ENCODE data around the gene LTC4S. TPM values are rescaled to one million over a fixed set of nuclear protein-coding genes. Genes with fewer than 3 reads are reported as not detected.
A peak's percentile ranks its signal among the peaks of the same experiment; 100 is the strongest.

The LTC4S gene
- total RNA-seq, 1 donor from 2014 or later = 2.6 TPM

DNA sequence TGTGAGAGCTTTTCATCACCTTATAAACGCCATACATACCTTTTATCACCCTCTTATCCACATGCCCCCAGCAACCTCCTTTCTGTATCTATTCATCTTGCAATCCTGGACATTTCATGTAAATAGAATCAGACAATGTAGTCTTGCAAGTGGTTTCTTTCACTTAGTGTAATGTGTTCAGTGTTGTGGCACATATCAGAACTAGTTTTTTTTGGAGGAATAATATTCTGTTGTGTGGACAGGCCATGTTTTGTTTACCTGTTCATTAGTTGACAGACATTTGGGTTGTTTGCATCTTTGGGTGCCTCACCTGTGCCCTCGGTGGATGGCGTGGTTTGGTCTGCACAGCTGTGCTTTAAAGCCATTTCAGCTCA is 28.3 kb downstream of the LTC4S start:
- ChIA-PET CTCF (interaction anchor here (0.5 to 1.7 kb wide), 2 partner anchors 20 to 36 kb away, joined by 3 to 6 read pairs; no protein-coding TSS in a partner anchor), POLR2A (interaction anchor here (0.6 to 2.0 kb wide), 12 partner anchors 9 to 140 kb away, joined by 3 to 7 read pairs (median 3); partner anchors contain the start of gene MRNIP)
- TF ChIP-seq, protein P1, sequence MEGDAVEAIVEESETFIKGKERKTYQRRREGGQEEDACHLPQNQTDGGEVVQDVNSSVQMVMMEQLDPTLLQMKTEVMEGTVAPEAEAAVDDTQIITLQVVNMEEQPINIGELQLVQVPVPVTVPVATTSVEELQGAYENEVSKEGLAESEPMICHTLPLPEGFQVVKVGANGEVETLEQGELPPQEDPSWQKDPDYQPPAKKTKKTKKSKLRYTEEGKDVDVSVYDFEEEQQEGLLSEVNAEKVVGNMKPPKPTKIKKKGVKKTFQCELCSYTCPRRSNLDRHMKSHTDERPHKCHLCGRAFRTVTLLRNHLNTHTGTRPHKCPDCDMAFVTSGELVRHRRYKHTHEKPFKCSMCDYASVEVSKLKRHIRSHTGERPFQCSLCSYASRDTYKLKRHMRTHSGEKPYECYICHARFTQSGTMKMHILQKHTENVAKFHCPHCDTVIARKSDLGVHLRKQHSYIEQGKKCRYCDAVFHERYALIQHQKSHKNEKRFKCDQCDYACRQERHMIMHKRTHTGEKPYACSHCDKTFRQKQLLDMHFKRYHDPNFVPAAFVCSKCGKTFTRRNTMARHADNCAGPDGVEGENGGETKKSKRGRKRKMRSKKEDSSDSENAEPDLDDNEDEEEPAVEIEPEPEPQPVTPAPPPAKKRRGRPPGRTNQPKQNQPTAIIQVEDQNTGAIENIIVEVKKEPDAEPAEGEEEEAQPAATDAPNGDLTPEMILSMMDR (IDR thresholded peaks at IDR 0.05) = no peak
- intact Hi-C loops (cut with micrococcal nuclease) = loop anchor here (5.0 kb wide), 1 partner anchor 85 kb away; the partner anchor contains the start of gene TBC1D9B
- Mint-ChIP-seq H3K36me3 (ENCODE audit: low read depth) (peaks cover 53% of the 10 kb centered on the region), H3K27ac (peak overlapping the region; percentile 92), H3K27me3 (no peaks in the 10 kb centered on the region), H3K4me1 (peaks cover 64% of the 10 kb centered on the region), H3K9me3 (no peaks in the 10 kb centered on the region), H3K4me3 (peak overlapping the region; percentile 96)
- ATAC-seq (ENCODE audit: low read depth) (no peak), DNase-seq (no peak)

DNA sequence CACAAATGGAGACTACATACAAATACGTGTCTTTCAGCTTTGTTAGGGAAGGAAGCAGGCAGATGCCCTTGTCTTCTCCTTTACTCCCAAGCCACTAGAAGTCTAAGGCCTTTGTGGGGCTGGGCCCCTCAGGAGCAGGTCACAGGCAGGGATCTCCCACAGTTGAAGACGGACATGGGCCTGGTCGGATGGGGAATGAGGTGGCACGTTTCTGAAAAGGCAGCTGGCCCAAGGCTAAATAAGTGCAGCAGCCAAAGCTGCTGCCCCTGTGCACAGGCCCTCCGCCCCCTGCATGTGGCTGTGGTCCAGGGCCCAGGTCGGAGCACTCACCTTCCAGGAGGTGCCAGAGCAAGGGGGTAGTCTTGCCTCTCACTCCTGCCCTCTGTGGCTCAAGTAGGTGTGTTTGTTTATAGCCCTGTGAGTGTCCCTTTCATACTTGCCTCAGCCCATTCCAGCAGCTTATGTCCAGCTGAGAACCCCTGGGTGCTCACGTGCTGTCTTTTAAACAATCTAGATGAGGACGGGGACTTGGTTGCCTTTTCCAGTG is 28.7 kb downstream of the LTC4S start:
- DNase-seq = no peak
- ChIA-PET POLR2A (interaction anchor here (0.6 to 2.0 kb wide), 13 partner anchors 10 to 140 kb away, joined by 3 to 7 read pairs (median 3); partner anchors contain the start of gene MRNIP), CTCF (interaction anchor here (0.5 to 1.7 kb wide), 2 partner anchors 20 to 36 kb away, joined by 3 to 6 read pairs; no protein-coding TSS in a partner anchor)
- peak overlapping the region; percentile 96 for H3K4me3 Mint-ChIP-seq
- H3K27ac Mint-ChIP-seq = peak overlapping the region; percentile 92
- H3K9me3 Mint-ChIP-seq = no peaks in the 10 kb centered on the region
- ATAC-seq (ENCODE audit: low read depth) = no peak
- intact Hi-C loops (cut with micrococcal nuclease) = loop anchor here (5.0 kb wide), 1 partner anchor 85 kb away; the partner anchor contains the start of gene TBC1D9B
- H3K36me3 Mint-ChIP-seq (ENCODE audit: low read depth) = peaks cover 57% of the 10 kb centered on the region
- H3K4me1 Mint-ChIP-seq = peaks cover 64% of the 10 kb centered on the region
- no peaks in the 10 kb centered on the region for H3K27me3 Mint-ChIP-seq
- TF ChIP-seq, protein P1 (IDR thresholded peaks at IDR 0.05) = no peak

DNA sequence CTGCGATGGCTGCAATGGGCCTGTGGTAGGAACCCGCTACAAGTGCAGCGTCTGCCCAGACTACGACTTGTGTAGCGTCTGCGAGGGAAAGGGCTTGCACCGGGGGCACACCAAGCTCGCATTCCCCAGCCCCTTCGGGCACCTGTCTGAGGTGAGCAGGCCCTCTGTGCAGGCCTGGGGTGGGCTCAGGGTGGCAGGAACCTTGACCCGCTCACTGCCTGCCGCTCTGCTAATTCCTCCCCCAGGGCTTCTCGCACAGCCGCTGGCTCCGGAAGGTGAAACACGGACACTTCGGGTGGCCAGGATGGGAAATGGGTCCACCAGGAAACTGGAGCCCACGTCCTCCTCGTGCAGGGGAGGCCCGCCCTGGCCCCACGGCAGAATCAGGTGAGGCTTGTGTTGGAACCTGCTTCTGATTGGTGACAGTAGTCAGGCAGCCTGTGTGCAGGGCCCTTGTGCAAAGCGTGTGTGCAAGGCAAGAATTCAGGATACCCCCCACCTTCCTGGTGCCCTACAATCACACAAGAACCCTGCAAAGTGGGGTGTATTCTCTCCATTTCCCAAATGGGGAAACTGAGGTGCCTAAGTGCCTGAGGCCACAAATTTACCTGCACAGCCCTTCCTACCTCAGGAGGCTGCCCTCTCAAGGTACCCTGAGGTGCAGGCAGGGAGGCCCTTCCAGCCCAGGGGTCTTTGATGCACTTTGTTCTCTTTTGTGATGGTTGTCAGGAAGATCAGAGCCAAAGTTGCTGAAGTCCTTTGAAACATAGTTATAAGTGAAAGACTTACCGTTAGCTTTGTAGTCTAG is 30.4 kb downstream of the LTC4S start:
- Mint-ChIP-seq H3K36me3 (ENCODE audit: low read depth) (peaks cover 73% of the 10 kb centered on the region), H3K27ac (no peak overlapping the region), H3K4me1 (peaks cover 59% of the 10 kb centered on the region), H3K4me3 (no peak overlapping the region), H3K9me3 (no peaks in the 10 kb centered on the region), H3K27me3 (no peaks in the 10 kb centered on the region)
- no peak for ATAC-seq (ENCODE audit: low read depth)
- ChIA-PET CTCF (no interaction called here), POLR2A (no interaction called here)
- no peak for DNase-seq
- TF ChIP-seq, protein P1 (IDR thresholded peaks at IDR 0.05) = no peak
- intact Hi-C loops (cut with micrococcal nuclease) = loop anchor here (5.0 kb wide), 1 partner anchor 83 kb away; the partner anchor contains the start of gene TBC1D9B

DNA sequence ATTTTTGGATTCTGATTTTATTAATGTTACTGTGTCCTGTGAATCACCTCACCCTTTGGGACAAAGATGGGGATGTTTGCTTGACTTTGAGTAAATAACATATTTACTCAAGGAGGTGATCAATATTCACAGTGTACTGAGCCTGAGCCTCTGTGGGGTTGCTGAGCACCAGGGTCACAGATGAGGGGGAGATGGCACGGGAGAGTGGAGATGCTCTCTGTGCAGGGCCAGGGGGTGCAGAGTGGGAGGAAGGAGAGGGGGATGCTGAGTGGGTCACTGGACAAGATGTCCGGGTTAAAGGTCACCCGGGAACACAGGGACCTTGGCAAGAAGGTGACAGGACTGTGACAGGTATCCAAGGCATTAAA is 30.9 kb downstream of the LTC4S start:
- H3K27me3 Mint-ChIP-seq = no peaks in the 10 kb centered on the region
- ChIA-PET CTCF (no interaction called here), POLR2A (no interaction called here)
- H3K36me3 Mint-ChIP-seq (ENCODE audit: low read depth) = peaks cover 79% of the 10 kb centered on the region
- DNase-seq = no peak
- intact Hi-C loops (cut with micrococcal nuclease) = loop anchor here (5.0 kb wide), 1 partner anchor 83 kb away; the partner anchor contains the start of gene TBC1D9B
- H3K9me3 Mint-ChIP-seq = no peaks in the 10 kb centered on the region
- no peak for ATAC-seq (ENCODE audit: low read depth)
- H3K4me1 Mint-ChIP-seq = peaks cover 54% of the 10 kb centered on the region
- H3K27ac Mint-ChIP-seq = no peak overlapping the region
- no peak overlapping the region for H3K4me3 Mint-ChIP-seq
- TF ChIP-seq, protein P1 (IDR thresholded peaks at IDR 0.05) = no peak

DNA sequence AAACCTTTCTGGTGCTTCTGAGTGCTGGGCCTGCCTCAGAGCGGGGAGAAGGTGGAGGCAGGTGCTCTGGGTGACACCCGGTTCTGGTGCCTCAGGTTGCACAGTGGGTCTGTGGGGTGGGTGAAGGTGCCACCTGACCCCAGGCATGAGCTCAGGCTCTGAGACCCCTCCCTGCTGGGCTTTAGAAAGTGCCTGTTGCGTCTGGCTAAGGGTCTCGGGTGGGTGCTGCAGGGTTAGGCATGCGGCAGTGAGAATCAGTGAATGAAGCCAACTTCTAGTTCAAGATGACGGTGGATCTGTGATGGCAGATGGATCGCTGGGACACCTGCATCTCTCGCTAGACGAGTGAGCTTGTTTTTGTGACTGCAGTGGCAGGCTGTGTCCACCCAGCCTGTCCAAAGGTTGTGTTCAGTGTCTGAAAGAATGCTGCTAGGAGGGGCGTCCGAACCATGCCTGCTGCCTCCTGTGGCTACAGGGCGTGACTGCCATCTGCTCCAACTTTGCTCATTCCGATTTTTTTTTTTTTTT is 31.9 kb downstream of the LTC4S start:
- TF ChIP-seq, protein P1 (IDR thresholded peaks at IDR 0.05) = no peak
- no peak for DNase-seq
- CTCF ChIA-PET = no interaction called here
- Mint-ChIP-seq H3K36me3 (ENCODE audit: low read depth) (peaks cover 87% of the 10 kb centered on the region), H3K27me3 (no peaks in the 10 kb centered on the region), H3K4me1 (peaks cover 47% of the 10 kb centered on the region), H3K27ac (no peak overlapping the region), H3K4me3 (no peak overlapping the region), H3K9me3 (no peaks in the 10 kb centered on the region)
- POLR2A ChIA-PET = no interaction called here
- no peak for ATAC-seq (ENCODE audit: low read depth)
- intact Hi-C loops (cut with micrococcal nuclease) = no loop called here
